ENCODE results near the gene HNRNPL. TPM values are rescaled to one million over a fixed set of nuclear protein-coding genes. Genes with fewer than 3 reads are reported as not detected.

Gene HNRNPL
- total RNA-seq, 1 donor from 2014 or later = 190 TPM

- Histone ChIP-seq H3K36me3 (no peaks in the 10 kb centered on the region), H3K27me3 (no peaks in the 10 kb centered on the region), H3K27ac (no peak overlapping the region), H3K4me1 (no peaks in the 10 kb centered on the region), H3K9me3 (no peaks in the 10 kb centered on the region), H3K4me3 (no peak overlapping the region)
- no peak for DNase-seq (ENCODE audit: extremely low spot score in 2 of 2)
- no peak for TF ChIP-seq CTCF (IDR thresholded peaks at IDR 0.05)
- no peak for TF ChIP-seq POLR2A (IDR thresholded peaks at IDR 0.05)
- no peak for TF ChIP-seq POLR2AphosphoS5 (IDR thresholded peaks at IDR 0.05; ENCODE audit: insufficient read depth in 1 of 2, low read depth in 1 of 2)
- intact Hi-C loops (cut with DNase I) = no loop called here
These were observed 43.4 kb downstream of the HNRNPL start for GRCh38 chr19:38806371-38806770.

DNA sequence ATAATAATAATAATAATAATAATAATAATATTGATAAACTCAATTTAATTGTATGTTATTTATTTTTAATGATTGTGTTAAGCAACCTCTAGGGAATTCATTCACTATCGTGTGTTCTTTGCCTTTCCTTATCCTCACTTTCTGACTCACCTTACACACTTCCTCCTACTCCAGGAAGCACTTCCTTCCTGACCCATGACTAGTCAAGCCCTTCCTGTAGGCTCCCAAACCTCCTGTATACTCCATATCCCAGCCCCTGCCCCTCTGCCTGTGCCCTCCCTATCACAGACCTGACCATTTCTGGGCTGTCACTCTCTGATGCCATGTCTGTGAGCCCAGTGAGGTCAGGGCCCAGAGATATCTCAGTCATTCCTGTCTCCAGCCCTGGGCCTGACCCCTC lies 44.6 kb downstream of the HNRNPL start:
- TF ChIP-seq POLR2AphosphoS5 (IDR thresholded peaks at IDR 0.05; ENCODE audit: insufficient read depth in 1 of 2, low read depth in 1 of 2) (no peak), CTCF (IDR thresholded peaks at IDR 0.05) (no peak), POLR2A (IDR thresholded peaks at IDR 0.05) (no peak)
- Histone ChIP-seq H3K27me3 (no peaks in the 10 kb centered on the region), H3K4me1 (no peaks in the 10 kb centered on the region), H3K4me3 (no peak overlapping the region), H3K9me3 (no peaks in the 10 kb centered on the region), H3K27ac (no peak overlapping the region), H3K36me3 (no peaks in the 10 kb centered on the region)
- no peak for DNase-seq (ENCODE audit: extremely low spot score in 2 of 2)
- intact Hi-C loops (cut with DNase I) = no loop called here

DNA sequence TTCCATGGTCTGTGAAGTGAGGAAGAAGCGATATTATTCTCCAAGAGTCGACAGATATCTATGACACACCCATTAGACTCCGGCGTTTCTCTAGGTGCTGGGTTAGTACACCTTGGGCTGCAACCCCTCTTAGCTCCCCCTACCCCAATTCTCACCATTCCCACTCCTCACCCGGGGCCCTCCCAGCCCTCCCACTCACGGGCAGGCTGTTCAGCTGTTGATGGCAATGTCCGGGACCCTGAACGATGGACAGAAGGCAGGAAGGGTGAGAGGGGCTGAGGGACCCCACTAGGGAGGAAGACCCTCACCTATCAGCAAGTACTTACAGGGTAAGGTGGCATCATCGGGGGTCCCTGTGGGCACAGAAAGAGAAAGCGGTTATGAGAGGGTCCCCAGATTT lies 46.2 kb downstream of the HNRNPL start:
- Histone ChIP-seq H3K4me3 (no peak overlapping the region), H3K27me3 (no peaks in the 10 kb centered on the region), H3K36me3 (no peaks in the 10 kb centered on the region), H3K27ac (no peak overlapping the region), H3K9me3 (no peaks in the 10 kb centered on the region), H3K4me1 (peaks cover 4% of the 10 kb centered on the region)
- intact Hi-C loops (cut with DNase I) = no loop called here
- DNase-seq (ENCODE audit: extremely low spot score in 2 of 2) = no peak
- no peak for TF ChIP-seq POLR2AphosphoS5 (IDR thresholded peaks at IDR 0.05; ENCODE audit: insufficient read depth in 1 of 2, low read depth in 1 of 2)
- TF ChIP-seq CTCF (IDR thresholded peaks at IDR 0.05) = no peak
- no peak for TF ChIP-seq POLR2A (IDR thresholded peaks at IDR 0.05)

- Histone ChIP-seq H3K9me3 (no peaks in the 10 kb centered on the region), H3K36me3 (no peaks in the 10 kb centered on the region), H3K27ac (no peak overlapping the region), H3K4me1 (peaks cover 4% of the 10 kb centered on the region), H3K27me3 (no peaks in the 10 kb centered on the region), H3K4me3 (no peak overlapping the region)
- no peak for DNase-seq (ENCODE audit: extremely low spot score in 2 of 2)
- TF ChIP-seq POLR2AphosphoS5 (IDR thresholded peaks at IDR 0.05; ENCODE audit: insufficient read depth in 1 of 2, low read depth in 1 of 2) (no peak), POLR2A (IDR thresholded peaks at IDR 0.05) (no peak), CTCF (IDR thresholded peaks at IDR 0.05) (no peak)
- intact Hi-C loops (cut with DNase I) = no loop called here
These were observed 48.3 kb downstream of the HNRNPL start for GRCh38 chr19:38801359-38802095.

DNA sequence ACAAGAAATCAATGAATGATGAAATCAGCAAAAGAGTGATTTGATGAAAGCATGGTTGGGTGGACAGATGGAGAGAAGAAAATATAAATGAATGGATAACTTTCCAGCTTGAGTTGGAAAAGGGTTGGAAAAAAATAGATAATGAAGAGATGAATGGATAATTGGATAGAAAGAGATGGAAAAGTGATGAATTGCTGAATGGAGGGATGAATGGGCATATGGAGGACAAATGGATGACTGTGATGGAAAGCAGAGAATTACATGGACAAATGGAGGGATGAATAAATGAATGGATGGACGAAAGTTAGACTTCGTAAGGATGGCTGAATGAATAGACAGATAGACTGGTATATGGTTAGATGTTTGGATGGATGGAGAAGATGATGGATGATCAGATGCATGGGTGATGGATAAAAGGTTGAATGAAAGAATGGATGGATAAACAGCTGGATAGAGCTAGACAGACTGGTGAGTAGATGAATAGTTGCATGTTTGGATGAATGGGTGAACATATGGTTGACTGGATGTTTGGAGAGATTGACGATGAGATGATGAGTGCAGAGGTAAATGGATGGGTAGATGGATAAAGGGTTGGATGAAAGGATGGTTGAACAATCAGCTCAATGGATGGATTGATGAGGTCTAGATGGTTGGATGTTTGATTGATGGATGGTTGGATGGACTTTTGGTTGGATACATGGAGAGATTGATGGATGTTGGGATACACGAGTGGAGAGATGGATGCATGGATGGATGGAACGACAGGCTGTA lies 49.0 kb downstream of the HNRNPL start:
- H3K4me1 ChIP-seq = peaks cover 4% of the 10 kb centered on the region
- H3K36me3 ChIP-seq = no peaks in the 10 kb centered on the region
- H3K4me3 ChIP-seq = no peak overlapping the region
- H3K27ac ChIP-seq = no peak overlapping the region
- H3K27me3 ChIP-seq = no peaks in the 10 kb centered on the region
- DNase-seq (ENCODE audit: extremely low spot score in 2 of 2) = no peak
- no peaks in the 10 kb centered on the region for H3K9me3 ChIP-seq
- intact Hi-C loops (cut with DNase I) = no loop called here
- TF ChIP-seq CTCF (IDR thresholded peaks at IDR 0.05) = no peak
- no peak for TF ChIP-seq POLR2A (IDR thresholded peaks at IDR 0.05)
- no peak for TF ChIP-seq POLR2AphosphoS5 (IDR thresholded peaks at IDR 0.05; ENCODE audit: insufficient read depth in 1 of 2, low read depth in 1 of 2)
